22Rv1 (cell line): Measurements from ENCODE around the gene HOXB4.

ENCODE experiments used
- H3K27ac ChIP-seq: fragments of 450-650 bp; 2 replicates; pipeline ENCODE4 v1.5.1; 2017
- CTCF ChIP-seq: fragments of 450-650 bp; IDR thresholded peaks from 2 replicates; pipeline ENCODE4 v1.5.1; 2017; ENCODE audit warnings: mild to moderate bottlenecking
- ZFX ChIP-seq: fragments of 450-650 bp; IDR thresholded peaks from 2 replicates; pipeline ENCODE4 v1.6.1; 2017; ENCODE audit warnings: antibody characterized with exemption, borderline replicate concordance

HOXB4 gene

GRCh38 chr17:48597778-48598631 is 19.9 kb upstream of the HOXB4 start:
- H3K27ac ChIP-seq, result no peak overlapping the region
- TF ChIP-seq ZFX, result no peak
- no peak for TF ChIP-seq CTCF

GRCh38 chr17:48597528-48597777 is 19.3 kb upstream of the HOXB4 start:
- no peak overlapping the region for H3K27ac ChIP-seq
- TF ChIP-seq ZFX (no peak), CTCF (no peak)

GRCh38 chr17:48596735-48597527 is 18.8 kb upstream of the HOXB4 start:
- no peak for TF ChIP-seq ZFX
- no peak for TF ChIP-seq CTCF
- no peak overlapping the region for H3K27ac ChIP-seq

- no peak for TF ChIP-seq ZFX
- no peak overlapping the region for H3K27ac ChIP-seq
Observed at GRCh38 chr17:48596000-48596734, 18.0 kb upstream of the HOXB4 start.

- H3K27ac ChIP-seq, result no peak overlapping the region
- TF ChIP-seq ZFX (no peak), CTCF (no peak)
Observed at GRCh38 chr17:48595278-48595999, 17.3 kb upstream of the HOXB4 start.

- TF ChIP-seq CTCF (no peak), ZFX (no peak)
- H3K27ac ChIP-seq, result no peak overlapping the region
Observed at GRCh38 chr17:48594538-48595277, 16.6 kb upstream of the HOXB4 start.
